ENCODE data around the gene EDNRA. TPM values are rescaled to one million over a fixed set of nuclear protein-coding genes. Genes with fewer than 3 reads are reported as not detected.

Gene EDNRA
- total RNA-seq, 1 donor from 2014 or later = 15.4 TPM

GRCh38 chr4:147530723-147531122 is 49.8 kb downstream of the EDNRA start:
- intact Hi-C loops (cut with DNase I) = no loop called here
- DNase-seq (ENCODE audit: low spot score) = no peak

GRCh38 chr4:147532896-147533295 is 52.0 kb downstream of the EDNRA start:
- no peak for DNase-seq (ENCODE audit: low spot score)
- intact Hi-C loops (cut with DNase I) = no loop called here

- DNase-seq (ENCODE audit: low spot score) = no peak
- intact Hi-C loops (cut with DNase I) = no loop called here
Observed at GRCh38 chr4:147533331-147533730, 52.4 kb downstream of the EDNRA start.

- no peak for DNase-seq (ENCODE audit: low spot score)
- intact Hi-C loops (cut with DNase I) = no loop called here
Observed at GRCh38 chr4:147535124-147535523, 54.2 kb downstream of the EDNRA start.

- DNase-seq (ENCODE audit: low spot score) = no peak
- intact Hi-C loops (cut with DNase I) = no loop called here
Observed at GRCh38 chr4:147538711-147539110, 57.8 kb downstream of the EDNRA start.

GRCh38 chr4:147539959-147540358 is 59.1 kb downstream of the EDNRA start:
- intact Hi-C loops (cut with DNase I) = no loop called here
- DNase-seq (ENCODE audit: low spot score) = no peak

GRCh38 chr4:147542229-147542990 is 61.5 kb downstream of the EDNRA start:
- intact Hi-C loops (cut with DNase I) = no loop called here
- no peak for DNase-seq (ENCODE audit: low spot score)

GRCh38 chr4:147543034-147543433 is 62.1 kb downstream of the EDNRA start:
- no peak for DNase-seq (ENCODE audit: low spot score)
- intact Hi-C loops (cut with DNase I) = no loop called here

GRCh38 chr4:147546349-147546748 is 65.5 kb downstream of the EDNRA start:
- intact Hi-C loops (cut with DNase I) = no loop called here

GRCh38 chr4:147547314-147548056 is 66.6 kb downstream of the EDNRA start:
- intact Hi-C loops (cut with DNase I) = no loop called here
- DNase-seq (ENCODE audit: low spot score) = no peak

More at GRCh38 chr4:147546349-147546748, 65.5 kb downstream of the EDNRA start:
- DNase-seq (ENCODE audit: low spot score) = no peak

GRCh38 chr4:147548256-147548655 is 67.4 kb downstream of the EDNRA start:
- no peak for DNase-seq (ENCODE audit: low spot score)
- intact Hi-C loops (cut with DNase I) = no loop called here

- DNase-seq (ENCODE audit: low spot score) = no peak
- intact Hi-C loops (cut with DNase I) = no loop called here
Observed at GRCh38 chr4:147550626-147551246, 69.8 kb downstream of the EDNRA start.

- intact Hi-C loops (cut with DNase I) = no loop called here
- no peak for DNase-seq (ENCODE audit: low spot score)
Observed at GRCh38 chr4:147560625-147561024, 79.7 kb downstream of the EDNRA start.

- DNase-seq (ENCODE audit: low spot score) = no peak
Observed at GRCh38 chr4:147566762-147567161, 85.9 kb downstream of the EDNRA start.

GRCh38 chr4:147567276-147567675 is 86.4 kb downstream of the EDNRA start:
- intact Hi-C loops (cut with DNase I) = no loop called here
- no peak for DNase-seq (ENCODE audit: low spot score)

More at GRCh38 chr4:147566762-147567161, 85.9 kb downstream of the EDNRA start:
- intact Hi-C loops (cut with DNase I) = no loop called here

GRCh38 chr4:147570616-147571015 is 89.7 kb downstream of the EDNRA start:
- intact Hi-C loops (cut with DNase I) = no loop called here
- DNase-seq (ENCODE audit: low spot score) = no peak

GRCh38 chr4:147571036-147571770 is 90.3 kb downstream of the EDNRA start:
- DNase-seq (ENCODE audit: low spot score) = no peak
- intact Hi-C loops (cut with DNase I) = no loop called here

- intact Hi-C loops (cut with DNase I) = no loop called here
Observed at GRCh38 chr4:147576084-147576483, 95.2 kb downstream of the EDNRA start.

GRCh38 chr4:147578051-147578476 is 97.2 kb downstream of the EDNRA start:
- no peak for DNase-seq (ENCODE audit: low spot score)
- intact Hi-C loops (cut with DNase I) = no loop called here

More at GRCh38 chr4:147576084-147576483, 95.2 kb downstream of the EDNRA start:
- no peak for DNase-seq (ENCODE audit: low spot score)

- no peak for DNase-seq (ENCODE audit: low spot score)
- intact Hi-C loops (cut with DNase I) = no loop called here
Observed at GRCh38 chr4:147578593-147578992, 97.7 kb downstream of the EDNRA start.

Data from cardiac septum (tissue), 1 donor.